Transverse colon (tissue), 4 donors: ENCODE data around the gene SRP9. TPM values are rescaled to one million over a fixed set of nuclear protein-coding genes. Genes with fewer than 3 reads are reported as not detected.

ENCODE experiments used
- DNase-seq: peaks from one replicate; pipeline ENCODE4 v3.0.0-alpha.2; 2019
- H3K27ac ChIP-seq, 4 donors: fragments of 200-600 bp; sonication (generic); 2 replicates each; pipeline ENCODE4 v1.5.1; 2016 to 2018; ENCODE audit warnings: inconsistent platforms in 4 of 4
- H3K27me3 ChIP-seq: fragments of 200-600 bp; sonication (generic); 2 replicates; pipeline ENCODE4 v1.5.1; 2017; ENCODE audit warnings: inconsistent platforms
- H3K36me3 ChIP-seq, 4 donors: fragments of 200-600 bp; sonication (generic); 2 replicates each; pipeline ENCODE4 v1.5.1; 2017 to 2019; ENCODE audit warnings: inconsistent platforms in 4 of 4
- H3K4me1 ChIP-seq, 4 donors: fragments of 200-600 bp; sonication (generic); 2 replicates each; pipeline ENCODE4 v1.5.1; 2017 to 2020; ENCODE audit warnings: inconsistent platforms in 4 of 4
- H3K4me3 ChIP-seq, 4 donors: fragments of 200-600 bp; sonication (generic); 1 replicate in 1 of 4; 2 replicates in 3 of 4; pipeline versions ENCODE4 v1.5.1 to v1.6.1; 2017 to 2019; ENCODE audit warnings: inconsistent platforms in 4 of 4
- H3K9me3 ChIP-seq, 2 donors: fragments of 200-600 bp; sonication (generic); 2 replicates each; pipeline ENCODE4 v1.5.1; 2017 to 2019; ENCODE audit warnings: inconsistent platforms in 2 of 2
- EP300 ChIP-seq: sonication (generic); formaldehyde crosslinking; IDR thresholded peaks from one replicate; pipeline ENCODE4 v1.6.1; 2017; ENCODE audit warnings: antibody characterized with exemption, low read depth
- POLR2A ChIP-seq: fragments of 450-650 bp; IDR thresholded peaks from one replicate; pipeline ENCODE4 v1.6.1; 2016; ENCODE audit warnings: antibody characterized with exemption, mild to moderate bottlenecking, moderate library complexity
- POLR2AphosphoS5 ChIP-seq, 3 donors: sonication (generic); formaldehyde crosslinking; IDR thresholded peaks; one replicate each; pipeline ENCODE4 v1.6.1; 2016; ENCODE audit warnings: antibody characterized with exemption in 3 of 3
- WGBS, 2 donors: methylation state at CpG; one replicate each; pipeline ENCODE4 v1.1.5; 2018; ENCODE audit warnings: low coverage in 1 of 2; 5-methylcytosine and 5-hydroxymethylcytosine counted together
- in situ Hi-C, 4 donors: fragments of 200-750 bp; cut with MboI; loops; one replicate each; pipeline versions ENCODE4 v1.15.0 to v1.15.1; 2017; ENCODE audit warnings: low sequenced_read_pairs in 3 of 4, low pct_ligation_motif_present in 1 of 4, low pct_unique_long_range_greater_than_20kb in 1 of 4
- intact Hi-C: fragments of 100-400 bp; cut with DNase I; formaldehyde crosslinking; loops from one replicate; pipeline ENCODE4 v1.15.1; 2023; ENCODE audit warnings: low total_unique reads
- total RNA-seq, 4 donors: library from RNA; depleted of rRNA; stranded (reverse); fragments of >200 nt; gene quantifications; one replicate each; pipeline ENCODE4 v1.1.0, GENCODE V29; 2016
- TF ChIP-seq, protein P1 (sequence below), 5 experiments: fragments of 200-600 bp in 3 of 5; fragments of 450-650 bp in 2 of 5; sonication (generic) in 3 of 5; IDR thresholded peaks; 1 replicate in 2 of 5; 2 replicates in 3 of 5; pipeline ENCODE4 v1.5.1; 2016 to 2017; ENCODE audit warnings: antibody characterized with exemption in 5 of 5, inconsistent platforms in 3 of 5, mild to moderate bottlenecking in 2 of 5, moderate library complexity in 1 of 5

Gene SRP9
- total RNA-seq, 4 donors from 2014 or later: 42.3 to 208 (median 117) TPM

DNA sequence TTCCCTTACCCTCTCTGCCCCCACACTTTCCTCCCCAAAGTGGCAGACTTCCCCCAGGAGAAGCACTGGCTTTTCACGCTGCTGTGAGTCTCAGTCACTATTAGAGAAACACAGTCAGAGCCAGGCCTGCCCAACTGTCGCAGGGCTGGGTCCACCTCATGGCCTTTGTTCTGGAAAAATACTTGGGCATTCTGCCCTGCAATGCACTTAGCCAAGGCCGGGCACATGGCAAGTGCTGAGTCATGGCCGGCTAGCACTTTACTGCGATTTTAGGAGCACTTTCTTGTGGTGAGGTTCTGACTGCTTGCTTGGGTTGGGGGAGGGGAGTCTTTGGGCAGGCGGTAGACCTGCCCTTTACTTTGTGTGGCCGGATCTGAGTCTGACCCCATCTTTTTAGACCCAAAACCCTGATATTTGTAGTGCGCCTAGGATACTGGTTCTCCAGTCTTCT, 40.0 kb downstream of the SRP9 start:
- Histone ChIP-seq H3K4me3 (no peak overlapping the region), H3K9me3 (no peaks in the 10 kb centered on the region), H3K27ac (peak overlapping the region; percentile 88 to 98 (median 94)), H3K36me3 (no peaks in the 10 kb centered on the region), H3K27me3 (no peaks in the 10 kb centered on the region), H3K4me1 (peaks cover 52 to 66% (median 59%) of the 10 kb centered on the region in 4 donors)
- TF ChIP-seq EP300 (peak; percentile 36), POLR2AphosphoS5 (IDR thresholded peaks at IDR 0.05) (peak; percentile 78 to 88 (median 79)), POLR2A (no peak)
- TF ChIP-seq, protein P1, sequence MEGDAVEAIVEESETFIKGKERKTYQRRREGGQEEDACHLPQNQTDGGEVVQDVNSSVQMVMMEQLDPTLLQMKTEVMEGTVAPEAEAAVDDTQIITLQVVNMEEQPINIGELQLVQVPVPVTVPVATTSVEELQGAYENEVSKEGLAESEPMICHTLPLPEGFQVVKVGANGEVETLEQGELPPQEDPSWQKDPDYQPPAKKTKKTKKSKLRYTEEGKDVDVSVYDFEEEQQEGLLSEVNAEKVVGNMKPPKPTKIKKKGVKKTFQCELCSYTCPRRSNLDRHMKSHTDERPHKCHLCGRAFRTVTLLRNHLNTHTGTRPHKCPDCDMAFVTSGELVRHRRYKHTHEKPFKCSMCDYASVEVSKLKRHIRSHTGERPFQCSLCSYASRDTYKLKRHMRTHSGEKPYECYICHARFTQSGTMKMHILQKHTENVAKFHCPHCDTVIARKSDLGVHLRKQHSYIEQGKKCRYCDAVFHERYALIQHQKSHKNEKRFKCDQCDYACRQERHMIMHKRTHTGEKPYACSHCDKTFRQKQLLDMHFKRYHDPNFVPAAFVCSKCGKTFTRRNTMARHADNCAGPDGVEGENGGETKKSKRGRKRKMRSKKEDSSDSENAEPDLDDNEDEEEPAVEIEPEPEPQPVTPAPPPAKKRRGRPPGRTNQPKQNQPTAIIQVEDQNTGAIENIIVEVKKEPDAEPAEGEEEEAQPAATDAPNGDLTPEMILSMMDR (IDR thresholded peaks at IDR 0.05): no peak
- in situ Hi-C loops (no loop called here), intact Hi-C loops (no loop called here)
- 36 to 100% methylated on average over 1 to 8 of the region's 8 CpGs for WGBS, 2 donors
- peak; percentile 88 for DNase-seq

DNA sequence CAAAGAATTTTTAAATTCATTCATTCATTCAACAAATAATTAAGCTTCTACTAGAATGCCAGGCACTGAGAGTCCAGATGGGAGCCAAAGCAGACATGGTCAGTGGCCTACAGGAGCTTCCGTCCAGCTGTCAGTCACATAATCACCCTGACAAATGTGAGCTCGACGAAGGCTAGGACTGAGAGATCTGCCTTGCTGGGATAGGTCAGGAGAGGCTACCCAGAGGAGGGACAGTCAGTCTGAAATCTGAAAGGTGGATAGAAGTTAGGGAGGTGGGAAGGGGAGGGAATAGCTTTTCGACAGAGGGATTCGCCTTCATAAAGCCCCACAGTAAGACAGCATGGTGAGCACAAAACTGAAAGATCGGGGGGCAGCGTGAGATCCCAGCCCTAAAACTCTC, 40.6 kb downstream of the SRP9 start:
- intact Hi-C loops: no loop called here

DNA sequence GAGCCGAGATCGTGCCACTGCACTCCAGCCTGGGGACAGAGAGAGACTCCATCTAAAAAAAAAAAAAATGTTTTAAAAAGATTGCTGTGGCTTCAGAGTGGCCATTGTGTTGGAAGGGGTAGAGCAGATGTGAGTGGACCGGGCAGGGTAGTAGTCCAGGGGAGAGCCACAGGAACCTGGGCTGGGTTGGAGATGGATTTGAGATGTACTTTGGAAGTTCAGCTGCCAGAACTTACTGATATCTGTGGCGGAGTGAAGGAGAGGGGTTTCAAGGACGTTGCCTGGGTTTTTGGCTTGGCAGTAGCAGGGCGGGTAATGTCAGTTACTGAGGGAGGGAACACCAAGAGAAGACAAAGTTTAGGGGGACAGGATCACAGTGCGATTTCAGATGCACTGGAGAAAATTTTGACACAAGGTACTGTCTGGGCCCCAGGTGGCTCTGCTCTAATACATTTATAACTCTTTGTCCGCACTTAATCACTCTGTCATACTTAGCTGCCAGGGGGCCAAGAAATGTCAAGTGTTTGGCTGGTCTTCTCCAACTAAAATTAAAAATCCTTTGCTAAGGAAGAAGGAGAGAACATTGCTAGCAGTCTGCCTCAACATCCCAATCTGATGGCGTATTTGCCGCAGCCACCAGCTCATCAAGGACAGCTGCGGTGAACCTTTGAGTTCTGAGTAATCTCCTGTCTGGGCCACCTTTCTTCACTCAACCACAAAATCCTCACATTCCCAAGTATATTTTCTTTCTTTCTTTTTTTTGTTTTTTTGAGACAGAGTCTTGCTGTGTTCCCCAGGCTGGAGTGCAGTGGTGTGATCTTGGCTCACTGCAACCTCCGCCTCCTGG, 41.9 kb downstream of the SRP9 start:
- WGBS, 2 donors: 85 to 86% methylated on average over 8 to 12 of the region's 12 CpGs
- H3K27me3 ChIP-seq: no peaks in the 10 kb centered on the region
- H3K27ac ChIP-seq: peak overlapping the region; percentile 6 to 67 (median 46)
- in situ Hi-C loops (no loop called here), intact Hi-C loops (no loop called here)
- no peaks in the 10 kb centered on the region for H3K36me3 ChIP-seq
- H3K4me1 ChIP-seq: peaks cover 38 to 47% (median 40%) of the 10 kb centered on the region in 4 donors
- no peak overlapping the region for H3K4me3 ChIP-seq
- no peak for DNase-seq
- no peaks in the 10 kb centered on the region for H3K9me3 ChIP-seq
- TF ChIP-seq POLR2A (no peak), EP300 (no peak), POLR2AphosphoS5 (IDR thresholded peaks at IDR 0.05) (no peak)
- TF ChIP-seq, protein P1 (IDR thresholded peaks at IDR 0.05): no peak

More for the DNA sequence above, 40.6 kb downstream of the SRP9 start:
- no peak for TF ChIP-seq POLR2AphosphoS5 (IDR thresholded peaks at IDR 0.05)
- TF ChIP-seq POLR2A: no peak
- TF ChIP-seq EP300: no peak
- TF ChIP-seq, protein P1 (IDR thresholded peaks at IDR 0.05): no peak
- Histone ChIP-seq H3K27ac (peak overlapping the region; percentile 88 to 98 (median 94)), H3K4me1 (peaks cover 47 to 60% (median 53%) of the 10 kb centered on the region in 4 donors), H3K36me3 (no peaks in the 10 kb centered on the region), H3K4me3 (no peak overlapping the region), H3K27me3 (no peaks in the 10 kb centered on the region), H3K9me3 (no peaks in the 10 kb centered on the region)
- no peak for DNase-seq
- in situ Hi-C loops: no loop called here
- 87 to 89% methylated on average over 7 of the region's 7 CpGs for WGBS, 2 donors

DNA sequence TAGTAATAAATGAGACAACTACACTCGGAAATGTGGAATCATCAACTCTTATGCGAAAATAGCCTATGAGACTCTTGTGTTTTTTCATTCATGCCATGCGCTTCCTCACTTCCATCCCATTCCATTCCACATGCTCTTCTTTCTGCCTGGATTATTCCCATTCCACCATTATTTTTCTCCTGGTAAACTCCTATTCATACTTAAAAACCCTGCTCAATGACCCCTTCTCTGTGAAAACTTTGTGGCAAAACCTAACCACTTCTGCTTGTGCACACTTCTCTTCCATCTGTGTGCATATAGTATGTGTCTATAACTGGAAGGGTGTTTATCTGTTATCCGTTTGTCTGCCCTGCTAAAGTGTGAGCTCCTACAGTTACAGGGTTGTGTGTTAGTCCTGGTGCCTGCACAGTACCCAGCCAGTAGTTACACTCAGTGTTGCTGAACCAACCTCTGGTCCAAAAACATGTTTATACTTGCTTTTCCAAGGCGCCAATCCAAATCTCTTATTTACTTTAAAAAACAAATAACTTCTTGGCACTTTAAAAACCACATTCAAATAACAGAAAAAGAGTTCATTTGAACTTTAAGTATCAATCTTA, 43.0 kb downstream of the SRP9 start:
- no peaks in the 10 kb centered on the region for H3K36me3 ChIP-seq
- DNase-seq: no peak
- H3K27me3 ChIP-seq: no peaks in the 10 kb centered on the region
- no peaks in the 10 kb centered on the region for H3K9me3 ChIP-seq
- no peak overlapping the region for H3K4me3 ChIP-seq
- H3K27ac ChIP-seq: peak overlapping the region in 2 of 4 donors; percentile 46 to 67
- peaks cover 36 to 41% (median 38%) of the 10 kb centered on the region in 4 donors for H3K4me1 ChIP-seq
- no peak for TF ChIP-seq POLR2A
- no peak for TF ChIP-seq EP300
- no peak for TF ChIP-seq POLR2AphosphoS5 (IDR thresholded peaks at IDR 0.05)
- TF ChIP-seq, protein P1 (IDR thresholded peaks at IDR 0.05): no peak
- intact Hi-C loops (no loop called here), in situ Hi-C loops (no loop called here)
- 69 to 81% methylated on average over 4 to 5 of the region's 5 CpGs for WGBS, 2 donors
